GM12892 (cell line): Measurements from ENCODE around the gene NFATC4.

Source experiments
- POLR2A ChIP-seq: IDR thresholded peaks from 2 replicates; pipeline ENCODE4 v1.6.1; 2011; ENCODE audit warnings: low read depth, low read length, control low read depth
- TAF1 ChIP-seq: IDR thresholded peaks from 2 replicates; pipeline ENCODE4 v1.6.1; 2011; ENCODE audit warnings: low read depth, mild to moderate bottlenecking, control low read depth, low read length, borderline replicate concordance

DNA sequence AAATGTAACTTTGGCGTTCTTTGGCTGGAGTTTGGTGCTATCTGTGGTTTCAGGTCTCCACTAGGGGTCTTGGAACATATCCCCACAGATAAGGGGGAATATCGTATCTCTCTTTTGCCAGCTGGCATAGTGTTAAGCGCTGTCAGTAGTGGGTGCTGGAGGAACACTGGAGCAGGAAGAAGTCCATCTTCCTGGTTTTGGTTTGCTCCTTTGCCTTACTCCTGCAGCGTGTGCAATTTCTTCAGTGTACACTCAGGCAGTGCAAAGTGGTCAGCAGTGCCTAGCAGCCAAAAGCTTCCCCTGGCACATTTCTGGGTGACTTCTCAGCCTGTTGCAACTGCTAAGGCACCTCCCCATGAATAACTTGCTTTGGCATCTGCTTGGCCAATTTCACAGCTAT, 16.5 kb upstream of the NFATC4 start:
- TF ChIP-seq POLR2A (no peak), TAF1 (no peak)
